Activated CD8-positive, alpha-beta memory T cell treated with anti-CD3 and anti-CD28 coated beads, Interleukin-2, amount 50 U/mL, for 1 hour (primary cell): ENCODE measurements around the gene CISH.
A peak's percentile ranks its signal among the peaks of the same experiment; 100 is the strongest.

Experiments used
- DNase-seq: peaks from one replicate; pipeline ENCODE4 v3.0.0-alpha.2; 2020; ENCODE audit errors: extremely low read depth

The CISH gene

GRCh38 chr3:50572158-50572557, 39.4 kb downstream of the CISH start:
- DNase-seq: peak; percentile 37

DNA sequence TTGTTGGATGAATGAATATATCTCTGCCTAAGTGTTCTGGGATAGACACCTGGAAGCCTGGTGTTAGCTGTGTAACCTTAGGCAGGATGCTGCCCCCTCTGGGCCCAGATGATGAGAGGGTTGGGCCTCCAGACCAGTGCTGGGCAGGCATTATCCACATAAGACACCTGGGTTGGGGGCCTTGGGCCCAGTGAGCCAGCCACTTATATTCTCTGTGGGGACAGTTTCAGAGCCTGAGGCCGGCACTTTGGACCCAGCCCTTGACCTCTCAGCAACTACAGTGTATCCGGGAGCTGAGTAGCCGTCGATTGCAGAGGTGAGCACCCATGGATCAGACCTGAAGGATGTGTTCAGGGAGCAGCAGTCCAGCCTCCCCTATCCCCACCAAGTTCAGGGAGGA, 40.1 kb downstream of the CISH start:
- no peak for DNase-seq

DNA sequence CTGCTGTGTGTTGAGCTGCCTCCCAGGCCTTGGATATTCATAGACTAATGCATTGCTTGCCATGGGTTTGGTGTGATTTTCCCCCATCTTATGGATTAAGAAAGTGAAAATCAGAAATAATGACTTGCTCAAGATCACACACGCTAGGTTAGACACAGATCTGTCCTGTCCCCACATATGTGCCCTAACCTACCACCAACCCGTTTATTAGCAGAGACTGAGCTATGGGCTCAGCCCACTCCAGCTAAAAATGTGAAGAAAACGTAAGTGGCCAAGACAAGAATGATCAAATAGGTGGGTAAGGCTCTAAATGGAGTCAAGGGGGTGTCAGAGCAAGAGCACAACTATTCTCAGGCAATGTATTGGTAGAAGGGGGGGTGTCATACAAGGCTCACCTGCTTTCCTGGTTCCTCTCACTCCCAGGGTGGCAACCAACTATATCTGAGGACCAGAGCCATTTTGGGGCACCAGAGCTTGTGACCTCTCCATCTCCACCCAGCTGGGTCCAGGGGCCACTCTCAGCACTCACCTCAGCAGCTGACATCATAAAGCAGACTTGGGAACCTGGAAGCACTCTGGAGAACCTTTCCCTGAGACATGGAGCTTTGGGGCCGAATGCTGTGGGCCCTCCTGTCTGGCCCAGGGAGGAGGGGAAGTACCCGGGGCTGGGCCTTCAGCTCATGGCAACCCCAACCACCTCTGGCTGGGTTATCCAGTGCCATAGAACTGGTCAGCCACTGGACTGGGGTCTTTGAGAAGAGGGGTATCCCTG, 40.9 kb downstream of the CISH start:
- no peak for DNase-seq

DNA sequence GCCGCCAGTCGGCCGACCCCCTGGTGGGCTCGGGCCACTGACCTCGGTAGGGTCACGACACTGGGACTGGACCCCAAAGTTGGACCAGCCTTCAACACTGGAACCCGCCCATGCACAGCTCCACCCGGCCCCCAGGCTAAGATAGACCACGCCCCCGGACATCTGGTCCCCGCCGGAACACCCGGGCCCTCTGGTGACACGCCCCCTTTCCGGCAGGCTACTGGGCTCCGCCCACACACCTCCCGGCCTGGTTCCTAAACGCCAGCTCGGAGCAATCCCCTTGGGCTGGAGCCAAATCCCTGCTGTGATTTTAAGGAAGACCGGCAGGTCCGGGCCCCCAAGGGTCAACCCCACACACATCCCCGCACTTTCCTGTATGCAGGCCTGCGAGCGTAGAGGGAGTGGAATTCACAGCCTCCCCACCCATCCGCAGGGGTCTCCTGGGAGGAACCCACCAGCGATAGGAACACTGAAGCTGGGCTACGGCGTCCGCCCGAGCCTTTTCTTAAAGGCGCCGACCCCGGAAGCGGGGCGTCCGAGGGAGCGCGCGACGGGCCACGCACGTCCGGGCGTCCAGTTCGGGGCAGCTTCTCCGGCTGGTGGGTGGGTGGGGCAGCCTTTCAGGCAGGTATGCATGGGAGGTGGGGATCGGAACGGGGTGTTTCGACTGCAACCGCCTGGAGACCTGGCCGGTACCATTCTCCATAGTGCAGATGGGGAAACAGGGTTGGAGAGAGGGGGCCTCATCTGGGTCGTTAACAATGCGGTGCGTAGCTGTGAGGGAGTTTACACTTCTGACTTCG, 42.4 kb downstream of the CISH start, which contains the start of gene HEMK1:
HEMK1 (plus strand) TSS at position 576 of the 803 bp plus-strand sequence. CDS start 1,583 bp downstream, outside the sequence.
- DNase-seq: peak; percentile 80

GRCh38 chr3:50567386-50568167, 44.0 kb downstream of the CISH start, which contains the start of gene C3orf18:
Gene C3orf18, minus strand, starts transcription at chr3:50567747. Its CDS starts 2,048 bp downstream, at chr3:50565699.
- DNase-seq: peak; percentile 66

DNA sequence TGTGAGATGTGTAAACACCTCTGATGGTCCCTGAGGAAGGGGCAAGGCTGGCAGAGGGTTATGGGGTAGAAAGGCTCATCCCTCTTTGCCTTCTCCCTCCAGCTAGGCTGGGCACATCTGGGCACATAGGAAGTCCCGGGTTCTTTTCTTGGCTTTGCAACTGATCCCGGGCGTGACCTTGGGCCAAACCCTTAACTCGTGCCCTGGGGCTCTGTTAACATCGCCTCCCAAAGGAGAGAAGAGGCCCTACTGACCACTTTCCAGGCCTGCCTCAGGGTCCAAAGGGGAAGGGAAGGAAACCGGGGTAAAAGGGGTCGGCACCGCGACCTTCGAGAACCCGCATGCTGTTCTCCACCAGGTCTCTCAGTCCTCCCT, 44.6 kb downstream of the CISH start:
- DNase-seq: no peak

DNA sequence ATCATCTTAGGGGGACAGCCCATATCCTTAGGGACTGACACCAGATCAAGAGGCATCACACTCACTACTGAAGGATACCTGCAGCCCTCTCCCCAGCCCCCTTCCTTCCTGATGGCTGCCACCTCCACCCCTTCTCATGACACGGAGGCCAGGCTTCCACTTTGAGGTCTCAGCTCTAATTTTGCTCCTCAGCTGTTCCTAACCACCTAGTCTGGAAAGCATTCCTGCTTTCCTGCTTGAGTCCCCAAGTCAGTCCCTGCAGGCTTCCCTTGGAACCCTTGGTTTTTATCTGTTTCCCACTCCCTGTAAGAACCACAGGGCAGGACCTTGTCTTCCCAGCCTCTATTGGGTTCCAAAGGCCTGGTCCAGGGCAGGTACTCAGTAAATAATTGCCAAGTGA, 47.3 kb downstream of the CISH start:
- no peak for DNase-seq

DNA sequence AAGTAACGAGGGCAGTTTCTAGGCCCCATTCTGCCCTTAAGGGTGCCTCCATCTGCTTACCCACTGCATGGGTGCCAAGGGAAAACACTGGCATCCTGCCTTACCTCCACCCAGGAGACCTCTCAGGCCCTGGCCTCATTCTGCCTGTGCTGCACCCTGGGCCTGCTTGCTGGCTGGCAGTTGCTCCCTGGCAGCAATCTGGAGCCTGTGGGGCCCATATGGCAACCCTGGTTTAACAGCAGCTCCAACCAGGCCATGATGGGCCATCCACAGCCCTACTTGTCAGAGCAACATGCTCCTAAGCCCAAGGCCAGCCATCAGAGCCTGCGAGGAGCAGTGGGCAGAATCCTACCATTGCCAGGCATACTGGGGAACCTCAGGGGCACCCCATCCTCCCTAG, 47.7 kb downstream of the CISH start:
- no peak for DNase-seq

DNA sequence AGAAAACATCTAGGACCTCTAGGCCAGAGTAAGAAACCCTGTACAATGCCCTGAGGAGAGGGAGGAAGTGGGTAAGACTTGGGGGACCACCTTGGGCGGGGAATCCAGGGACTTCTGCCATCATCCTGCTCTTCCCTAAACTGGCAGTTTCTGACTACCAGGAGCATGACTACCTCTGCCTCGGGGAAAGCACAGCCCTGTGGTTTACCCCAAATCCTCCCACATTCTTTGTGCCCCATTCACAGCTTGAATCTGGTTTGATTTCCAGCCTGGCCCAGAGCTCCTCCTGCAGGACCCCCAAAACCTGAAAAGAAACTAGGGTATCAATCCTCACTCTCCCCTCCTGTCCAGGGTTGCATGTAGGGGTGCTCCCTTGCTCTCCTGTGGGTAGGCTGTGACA, 48.7 kb downstream of the CISH start:
- no peak for DNase-seq

DNA sequence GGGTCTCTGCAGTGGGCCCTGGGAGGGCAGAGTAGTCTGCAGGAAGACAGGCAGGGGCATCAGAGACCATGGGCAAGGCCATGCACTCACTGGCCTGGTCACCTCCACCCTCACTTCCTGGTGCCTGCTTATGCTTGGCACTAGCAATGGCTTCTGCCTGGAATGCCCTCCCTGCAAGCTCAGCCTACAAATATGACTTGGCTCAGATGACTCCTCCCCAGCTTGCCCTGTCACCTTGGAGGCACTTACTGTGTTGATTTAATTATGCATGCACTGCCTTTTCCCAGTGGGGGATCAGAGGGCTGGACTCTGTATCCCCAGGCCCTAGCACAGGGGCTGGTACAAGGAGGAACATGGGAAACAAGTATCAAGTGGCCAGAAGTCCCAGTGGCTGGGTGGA, 51.9 kb downstream of the CISH start:
- DNase-seq: no peak

DNA sequence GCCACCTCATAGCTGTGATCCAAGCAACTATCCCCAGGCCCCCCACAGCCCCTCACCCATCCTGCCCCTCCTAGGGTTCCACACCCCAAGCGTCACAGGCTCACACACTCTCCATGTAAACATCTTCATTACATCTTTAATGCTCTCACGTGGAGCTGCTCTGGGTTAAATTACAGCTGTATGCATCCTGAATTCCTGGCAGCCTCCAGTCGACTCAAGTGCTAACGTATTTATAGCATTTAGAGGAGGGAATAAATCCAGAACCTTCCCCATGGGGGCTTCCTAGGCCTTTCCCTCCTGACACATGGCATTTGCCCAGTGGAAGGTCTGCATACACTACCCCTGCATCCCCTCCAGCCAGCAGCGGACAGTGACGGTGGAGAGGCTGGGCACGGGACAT, 53.7 kb downstream of the CISH start:
- DNase-seq: no peak

DNA sequence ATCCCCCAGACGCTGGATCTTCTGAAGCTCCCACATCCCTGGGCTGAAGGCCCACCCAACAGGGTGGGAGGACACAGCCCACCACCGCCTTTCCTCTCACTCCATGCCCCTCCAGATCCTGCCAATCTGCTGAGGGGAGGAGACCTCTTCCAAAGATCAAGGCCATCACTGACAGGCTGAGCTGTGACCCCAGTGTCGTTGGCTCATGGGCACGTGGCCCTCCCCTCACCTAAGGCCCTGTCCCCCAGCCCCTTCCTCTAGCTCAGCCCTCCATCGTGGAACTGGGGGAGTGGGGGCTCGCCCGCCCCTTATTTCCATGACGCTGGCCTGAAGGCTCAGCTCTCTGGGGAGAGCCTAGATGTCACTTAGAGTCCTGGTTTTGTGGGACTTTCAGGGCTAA, 54.5 kb downstream of the CISH start:
- no peak for DNase-seq
